HEK293 (cell line): ENCODE measurements around the gene LOX.
A peak's percentile ranks its signal among the peaks of the same experiment; 100 is the strongest.

Experiments used
- CTCF ChIA-PET: fragments of 350-600 bp; formaldehyde crosslinking; extraction: SDS; loops from one replicate; lab custom pipeline; 2021; ENCODE audit warnings: antibody characterized with exemption; lab: Yijun Ruan, JAX
- POLR2A ChIA-PET: fragments of 300-600 bp; formaldehyde crosslinking; extraction: SDS; loops from one replicate; lab custom pipeline; 2020; ENCODE audit warnings: antibody characterized with exemption, inconsistent platforms; lab: Yijun Ruan, JAX
- H3K27ac ChIP-seq: fragments of 200-500 bp; sonication (Bioruptor generic); 2 replicates; pipeline ENCODE4 v1.5.1; 2014; ENCODE audit warnings: low read depth, low read length, control low read depth, inconsistent platforms; ENCODE audit errors: extremely low read depth
- H3K36me3 ChIP-seq, 2 experiments: fragments of 200-500 bp in 1 of 2; sonication (Bioruptor generic) in 1 of 2; 1 replicate in 1 of 2; 2 replicates in 1 of 2; pipeline ENCODE4 v1.5.1; 2014 to 2017; ENCODE audit warnings: inconsistent platforms in 2 of 2, low read length in 2 of 2; ENCODE audit not compliant: control insufficient read depth in 2 of 2, insufficient read depth in 1 of 2
- H3K4me1 ChIP-seq: fragments of 200-500 bp; sonication (Bioruptor generic); 2 replicates; pipeline ENCODE4 v1.5.1; 2014; ENCODE audit warnings: mild to moderate bottlenecking, low read length, inconsistent platforms; ENCODE audit not compliant: control insufficient read depth, insufficient read depth
- H3K4me3 ChIP-seq: 2 replicates; pipeline ENCODE4 v1.5.1; 2011; ENCODE audit warnings: low read depth, mild to moderate bottlenecking, control low read depth, low read length, moderate library complexity
- H3K9me3 ChIP-seq: fragments of 200-500 bp; sonication (Bioruptor generic); 2 replicates; pipeline ENCODE4 v1.5.1; 2014; ENCODE audit warnings: low read depth, low read length, inconsistent platforms; ENCODE audit not compliant: control insufficient read depth, insufficient read depth
- BCL11B ChIP-seq: fragments of 450-650 bp; formaldehyde crosslinking; IDR thresholded peaks from 2 replicates; pipeline ENCODE4 v1.5.1; 2016; ENCODE audit warnings: low read depth, missing biosample characterization, missing genetic modification characterization
- EGR2 ChIP-seq: fragments of 450-650 bp; formaldehyde crosslinking; IDR thresholded peaks from 2 replicates; pipeline ENCODE4 v1.5.1; 2016; ENCODE audit warnings: low read depth, missing biosample characterization, missing genetic modification characterization
- REST ChIP-seq: fragments of 450-650 bp; formaldehyde crosslinking; IDR thresholded peaks from 2 replicates; pipeline ENCODE4 v1.5.1; 2016; ENCODE audit warnings: missing biosample characterization, missing genetic modification characterization
- ZBTB20 ChIP-seq: fragments of 450-650 bp; formaldehyde crosslinking; IDR thresholded peaks from 2 replicates; pipeline ENCODE4 v1.5.1; 2016; ENCODE audit warnings: missing biosample characterization, missing genetic modification characterization
- ZBTB8A ChIP-seq: fragments of 450-650 bp; formaldehyde crosslinking; IDR thresholded peaks from 2 replicates; pipeline ENCODE4 v1.5.1; 2016; ENCODE audit warnings: missing biosample characterization, missing genetic modification characterization
- ZIC2 ChIP-seq: fragments of 450-650 bp; formaldehyde crosslinking; IDR thresholded peaks from 2 replicates; pipeline ENCODE4 v1.5.1; 2016; ENCODE audit warnings: missing biosample characterization, missing genetic modification characterization
- ZNF138 ChIP-seq: fragments of 450-650 bp; formaldehyde crosslinking; IDR thresholded peaks from 2 replicates; pipeline ENCODE4 v1.5.1; 2016; ENCODE audit warnings: missing biosample characterization, missing genetic modification characterization, borderline replicate concordance
- ZNF16 ChIP-seq: fragments of 450-650 bp; formaldehyde crosslinking; IDR thresholded peaks from 2 replicates; pipeline ENCODE4 v1.5.1; 2016; ENCODE audit warnings: low read depth, missing biosample characterization, missing genetic modification characterization
- ZNF175 ChIP-seq: fragments of 450-650 bp; formaldehyde crosslinking; IDR thresholded peaks from 2 replicates; pipeline ENCODE4 v1.5.1; 2016; ENCODE audit warnings: missing biosample characterization, missing genetic modification characterization
- ZNF221 ChIP-seq: fragments of 450-650 bp; formaldehyde crosslinking; IDR thresholded peaks from 2 replicates; pipeline ENCODE4 v1.5.1; 2017; ENCODE audit warnings: missing biosample characterization, missing genetic modification characterization, borderline replicate concordance
- ZNF223 ChIP-seq: fragments of 450-650 bp; formaldehyde crosslinking; IDR thresholded peaks from 2 replicates; pipeline ENCODE4 v1.5.1; 2016; ENCODE audit warnings: missing biosample characterization, missing genetic modification characterization
- ZNF266 ChIP-seq: fragments of 450-650 bp; formaldehyde crosslinking; IDR thresholded peaks from 2 replicates; pipeline ENCODE4 v1.5.1; 2016; ENCODE audit warnings: missing biosample characterization, missing genetic modification characterization, low read depth
- ZNF274 ChIP-seq, 2 experiments: fragments of 200-500 bp in 1 of 2; fragments of 450-650 bp in 1 of 2; sonication (Bioruptor generic) in 1 of 2; formaldehyde crosslinking in 1 of 2; IDR thresholded peaks; 2 replicates each; pipeline versions ENCODE4 v1.5.1 to v1.6.1; 2014 to 2016; ENCODE audit warnings: borderline replicate concordance in 1 of 2, inconsistent platforms in 1 of 2, low read length in 1 of 2, missing biosample characterization in 1 of 2, missing genetic modification characterization in 1 of 2
- ZNF292 ChIP-seq: fragments of 450-650 bp; formaldehyde crosslinking; IDR thresholded peaks from 2 replicates; pipeline ENCODE4 v1.5.1; 2016; ENCODE audit warnings: low read depth, missing biosample characterization, missing genetic modification characterization, borderline replicate concordance
- ZNF302 ChIP-seq: fragments of 450-650 bp; formaldehyde crosslinking; IDR thresholded peaks from 2 replicates; pipeline ENCODE4 v1.5.1; 2016; ENCODE audit warnings: missing biosample characterization, missing genetic modification characterization, low read depth
- ZNF335 ChIP-seq: fragments of 450-650 bp; formaldehyde crosslinking; conservative IDR thresholded peaks from 2 replicates; pipeline ENCODE4 v1.5.1; 2016; ENCODE audit warnings: missing biosample characterization, missing genetic modification characterization
- ZNF362 ChIP-seq: fragments of 450-650 bp; formaldehyde crosslinking; IDR thresholded peaks from 2 replicates; pipeline ENCODE4 v1.5.1; 2016; ENCODE audit warnings: missing biosample characterization, missing genetic modification characterization
- ZNF366 ChIP-seq: fragments of 450-650 bp; formaldehyde crosslinking; conservative IDR thresholded peaks from 2 replicates; pipeline ENCODE4 v1.5.1; 2016; ENCODE audit warnings: missing biosample characterization, missing genetic modification characterization
- ZNF473 ChIP-seq: fragments of 450-650 bp; formaldehyde crosslinking; IDR thresholded peaks from 2 replicates; pipeline ENCODE4 v1.5.1; 2017; ENCODE audit warnings: missing biosample characterization, missing genetic modification characterization
- ZNF529 ChIP-seq: fragments of 450-650 bp; formaldehyde crosslinking; IDR thresholded peaks from 2 replicates; pipeline ENCODE4 v1.5.1; 2017; ENCODE audit warnings: missing genetic modification characterization, missing biosample characterization; ENCODE audit not compliant: insufficient replicate concordance
- ZNF530 ChIP-seq: fragments of 450-650 bp; formaldehyde crosslinking; IDR thresholded peaks from 2 replicates; pipeline ENCODE4 v1.5.1; 2016; ENCODE audit warnings: low read depth, missing biosample characterization, missing genetic modification characterization
- ZNF571 ChIP-seq: fragments of 450-650 bp; formaldehyde crosslinking; IDR thresholded peaks from 2 replicates; pipeline ENCODE4 v1.5.0; 2017; ENCODE audit warnings: missing biosample characterization, missing genetic modification characterization
- ZNF580 ChIP-seq: fragments of 450-650 bp; formaldehyde crosslinking; IDR thresholded peaks from 2 replicates; pipeline ENCODE4 v1.5.1; 2016; ENCODE audit warnings: missing biosample characterization, missing genetic modification characterization
- ZNF626 ChIP-seq: fragments of 450-650 bp; sonication (Bioruptor Pico); formaldehyde crosslinking; IDR thresholded peaks from 2 replicates; pipeline ENCODE4 v1.5.1; 2018; ENCODE audit warnings: missing biosample characterization, missing genetic modification characterization, inconsistent platforms
- ZNF777 ChIP-seq: fragments of 450-650 bp; formaldehyde crosslinking; IDR thresholded peaks from 2 replicates; pipeline ENCODE4 v1.5.1; 2017; ENCODE audit warnings: missing biosample characterization, missing genetic modification characterization, borderline replicate concordance
- ZNF792 ChIP-seq: fragments of 450-650 bp; formaldehyde crosslinking; IDR thresholded peaks from 2 replicates; pipeline ENCODE4 v1.5.1; 2016; ENCODE audit warnings: missing biosample characterization, missing genetic modification characterization

LOX gene

DNA sequence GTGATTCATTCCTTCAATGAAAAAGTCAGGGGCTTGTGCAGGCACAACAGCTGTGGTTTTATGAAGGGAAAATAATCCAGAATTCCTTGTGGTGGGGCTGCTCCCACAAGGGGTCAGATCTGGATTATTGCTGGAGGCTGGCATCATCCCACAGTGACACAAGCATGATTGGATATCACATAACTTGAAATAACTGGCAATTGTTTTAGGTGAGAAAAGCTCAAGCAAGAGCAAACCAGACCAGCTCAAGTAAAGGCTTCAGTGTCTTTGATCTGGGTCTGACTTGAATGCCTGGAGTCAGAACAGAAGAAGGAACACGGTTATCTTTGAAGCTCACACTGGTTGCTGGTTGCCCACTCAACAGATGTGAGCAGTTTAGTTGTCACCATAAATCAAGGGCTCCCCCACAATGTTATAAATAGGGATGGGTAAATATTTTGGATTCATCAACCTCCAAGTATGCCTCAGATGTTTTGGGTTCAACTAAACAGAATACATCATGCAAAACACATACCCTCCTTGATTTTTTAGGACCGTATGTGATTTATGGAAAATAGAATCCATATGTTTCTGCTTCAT is 48.2 kb upstream of the LOX start:
- CTCF ChIA-PET = interaction anchor here (0.6 to 1.4 kb wide), 3 partner anchors 24 to 392 kb away, joined by 3 to 6 read pairs (median 6); no protein-coding TSS in a partner anchor
- H3K4me3 ChIP-seq = no peak overlapping the region
- H3K4me1 ChIP-seq = peaks cover 2% of the 10 kb centered on the region; the same call in 1 of the 2 replicates
- H3K36me3 ChIP-seq = no peaks in the 10 kb centered on the region
- no peak overlapping the region for H3K27ac ChIP-seq
- H3K9me3 ChIP-seq = no peaks in the 10 kb centered on the region
- no peak for TF ChIP-seq REST
- no peak for TF ChIP-seq ZNF529 (tag by site-specific recombination)
- TF ChIP-seq ZIC2 (tag by site-specific recombination) = no peak
- no peak for TF ChIP-seq ZNF274 (IDR thresholded peaks at IDR 0.05; ENCODE audit: low read length)
- no peak for TF ChIP-seq ZNF274 (tag by site-specific recombination; IDR thresholded peaks at IDR 0.05; ENCODE audit: borderline replicate concordance)
- TF ChIP-seq ZNF292 (tag by site-specific recombination) = no peak
- TF ChIP-seq ZNF138 = no peak
- TF ChIP-seq EGR2 (tag by site-specific recombination) = peak; percentile 45
- TF ChIP-seq, all 188 proteins: peak for 1
- POLR2A ChIA-PET = no interaction called here

GRCh38 chr5:122124766-122125165 is 46.7 kb upstream of the LOX start:
- H3K27ac ChIP-seq = no peak overlapping the region
- no peaks in the 10 kb centered on the region for H3K36me3 ChIP-seq
- H3K4me3 ChIP-seq = no peak overlapping the region
- TF ChIP-seq ZNF335 (tag by site-specific recombination) = no peak
- TF ChIP-seq ZNF362 = no peak
- TF ChIP-seq ZNF571 (tag by site-specific recombination) = no peak
- no peak for TF ChIP-seq BCL11B (tag by site-specific recombination)
- TF ChIP-seq ZNF16 (tag by site-specific recombination) = no peak
- no peak for TF ChIP-seq ZNF223
- TF ChIP-seq ZBTB8A (tag by site-specific recombination) = no peak
- no peak for TF ChIP-seq ZNF175 (tag by site-specific recombination)
- no peak for TF ChIP-seq ZNF221 (tag by site-specific recombination)
- no peak for TF ChIP-seq ZNF366 (tag by site-specific recombination)
- TF ChIP-seq ZNF530 (tag by site-specific recombination) = no peak
- no peak for TF ChIP-seq ZNF580
- no peak for TF ChIP-seq ZNF777 (tag by site-specific recombination)
- TF ChIP-seq ZBTB20 (tag by site-specific recombination) = no peak
- TF ChIP-seq ZNF792 (tag by site-specific recombination) = no peak
- TF ChIP-seq ZNF473 (tag by site-specific recombination) = no peak
- no peak for TF ChIP-seq ZNF626 (tag by site-specific recombination)
- no peak for TF ChIP-seq ZNF302 (tag by site-specific recombination)
- no peak for TF ChIP-seq ZNF266 (tag by site-specific recombination)
- ChIA-PET CTCF (no interaction called here), POLR2A (no interaction called here)
- peaks cover 2% of the 10 kb centered on the region; the same call in 1 of the 2 replicates for H3K4me1 ChIP-seq
- no peaks in the 10 kb centered on the region for H3K9me3 ChIP-seq
